HepG2 (cell line): Measurements from ENCODE around the gene NKPD1.

Experiments
- ARID2 ChIP-seq: sonication (generic); formaldehyde crosslinking; IDR thresholded peaks from 2 replicates; pipeline ENCODE4 v1.8.1; 2022; ENCODE audit warnings: mild to moderate bottlenecking, missing genetic modification reagents, borderline replicate concordance
- CHD2 ChIP-seq: IDR thresholded peaks from 2 replicates; pipeline ENCODE4 v1.6.1; 2011; ENCODE audit warnings: low read depth, low read length, improper control_type of control experiment
- CTCF ChIP-seq: sonication (generic); formaldehyde crosslinking; IDR thresholded peaks from 2 replicates; pipeline ENCODE4 v1.5.0; 2020; ENCODE audit warnings: mild to moderate bottlenecking, missing genetic modification reagents, moderate library complexity
- EZH2 ChIP-seq: conservative IDR thresholded peaks from 2 replicates; pipeline ENCODE4 v1.6.1; 2012; ENCODE audit warnings: mild to moderate bottlenecking, low read depth, low read length, moderate library complexity
- HCFC1 ChIP-seq: fragments of 150-350 bp; IDR thresholded peaks from 2 replicates; pipeline ENCODE4 v1.6.1; 2014; ENCODE audit warnings: low read depth, low read length
- HDAC6 ChIP-seq: fragments of 200-600 bp; sonication (generic); IDR thresholded peaks from 2 replicates; pipeline ENCODE4 v1.7.0; 2017; ENCODE audit warnings: mild to moderate bottlenecking, antibody characterized with exemption, low read length, low read depth
- KDM5A ChIP-seq: fragments of 200-600 bp; sonication (generic); IDR thresholded peaks from 2 replicates; pipeline ENCODE4 v1.7.0; 2018; ENCODE audit warnings: antibody characterized with exemption, mild to moderate bottlenecking, low read length, borderline replicate concordance
- MAFG ChIP-seq: sonication (generic); formaldehyde crosslinking; IDR thresholded peaks from 2 replicates; pipeline ENCODE4 v1.5.1; 2020; ENCODE audit warnings: mild to moderate bottlenecking, missing genetic modification reagents
- TBP ChIP-seq: sonication (generic); formaldehyde crosslinking; IDR thresholded peaks from 2 replicates; pipeline ENCODE4 v1.5.0; 2020; ENCODE audit warnings: missing genetic modification reagents
- ZBTB43 ChIP-seq: sonication (generic); formaldehyde crosslinking; conservative IDR thresholded peaks from 2 replicates; pipeline ENCODE4 v1.4.0; 2020; ENCODE audit warnings: missing genetic modification reagents
- ZGPAT ChIP-seq: IDR thresholded peaks from 2 replicates; pipeline ENCODE4 v1.6.1; 2016; ENCODE audit warnings: mild to moderate bottlenecking
- ZMYM4 ChIP-seq: sonication (generic); formaldehyde crosslinking; IDR thresholded peaks from 2 replicates; pipeline ENCODE4 v1.8.1; 2023; ENCODE audit warnings: mild to moderate bottlenecking, missing genetic modification reagents
- ZNF121 ChIP-seq: sonication (generic); formaldehyde crosslinking; IDR thresholded peaks from 2 replicates; pipeline ENCODE4 v1.5.0; 2020; ENCODE audit warnings: mild to moderate bottlenecking, missing genetic modification reagents
- ZNF841 ChIP-seq: sonication (generic); formaldehyde crosslinking; IDR thresholded peaks from 2 replicates; pipeline ENCODE4 v1.8.1; 2023; ENCODE audit warnings: missing genetic modification reagents, borderline replicate concordance

- TF ChIP-seq ZNF841 (no peak), KDM5A (no peak), CHD2 (no peak), ZBTB43 (CRISPR knock-in tag) (no peak), CTCF (CRISPR knock-in tag) (no peak), ARID2 (CRISPR knock-in tag) (no peak), ZMYM4 (CRISPR knock-in tag) (no peak), HCFC1 (no peak), MAFG (no peak), ZNF121 (no peak), TBP (CRISPR knock-in tag) (no peak), HDAC6 (no peak), EZH2 (no peak), ZGPAT (CRISPR knock-in tag) (no peak)
Observed at GRCh38 chr19:45150751-45151281, 10.0 kb downstream of the NKPD1 start.
